ENCODE data around the gene ULBP2. TPM values are rescaled to one million over a fixed set of nuclear protein-coding genes. Genes with fewer than 3 reads are reported as not detected.
A peak's percentile ranks its signal among the peaks of the same experiment; 100 is the strongest.
"Not testable (repeated sequence)": the region's sequence is repeated elsewhere in the genome, so short reads cannot be mapped to it uniquely, and the experiment has no call there.

ULBP2 gene
- total RNA-seq, 2 experiments from 2014 or later: 0.60 to 2.6 TPM

DNA sequence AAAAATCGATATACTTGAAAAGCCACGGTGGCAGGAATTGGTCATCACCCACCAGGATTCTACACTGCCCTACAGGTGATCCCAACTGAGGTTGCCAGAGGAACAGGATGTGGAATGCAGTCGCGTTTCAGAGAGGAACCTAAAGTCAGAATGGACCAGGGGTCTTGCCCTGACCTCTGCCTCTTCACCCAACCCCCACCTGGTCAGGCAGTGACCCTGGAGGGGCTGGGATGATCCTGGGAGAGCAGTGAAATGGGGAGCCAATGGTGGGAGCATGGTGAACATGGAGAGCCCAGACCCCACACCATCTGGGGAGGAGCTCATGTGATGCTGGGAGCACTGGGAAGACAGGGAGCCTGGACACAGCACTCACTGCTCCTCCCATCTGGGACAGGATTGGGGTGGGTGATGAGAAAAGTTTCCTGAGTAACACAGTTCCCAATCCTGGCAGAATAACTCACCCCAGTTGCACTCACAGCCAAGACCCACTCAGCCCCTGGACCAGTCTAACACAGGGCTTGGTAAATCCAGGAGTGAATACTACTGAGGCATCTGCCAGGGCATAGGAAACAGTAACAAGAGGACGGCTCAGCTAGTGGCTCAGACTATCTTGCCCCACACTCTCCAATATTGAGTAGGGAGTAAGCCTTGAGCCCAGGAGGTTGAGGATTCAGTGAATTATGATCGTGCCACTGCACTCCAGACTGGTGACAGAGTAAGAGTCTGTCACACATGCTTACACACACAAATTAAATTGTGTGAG, 1.7 kb upstream of the ULBP2 start:
- BruUV-seq (replicated peaks): no TSS peak
- H3K27ac ChIP-seq (ENCODE audit: low read depth, low read length, poor library complexity, severe bottlenecking): no peak overlapping the region
- H3K4me3 ChIP-seq (ENCODE audit: low read depth, low read length, poor library complexity, severe bottlenecking): no peak overlapping the region
- no peak overlapping the region for H2AFZ ChIP-seq (ENCODE audit: low read length)
- H3K9me2 ChIP-seq (ENCODE audit: insufficient read depth, low read length): no peaks in the 10 kb centered on the region
- no peaks in the 10 kb centered on the region for H3K9me3 ChIP-seq (ENCODE audit: low read length)
- intact Hi-C loops (cut with micrococcal nuclease; ENCODE audit: unreplicated experiment): loop anchor here (5.0 to 10.0 kb wide), 2 partner anchors 397 to 455 kb away; no protein-coding TSS in a partner anchor
- no peak for DNase-seq (ENCODE audit: low spot score)
- POLR2A ChIA-PET: no interaction called here
- no peaks in the 10 kb centered on the region for H3K79me2 ChIP-seq (ENCODE audit: insufficient read depth, low read depth, low read length)
- H3K36me3 ChIP-seq (ENCODE audit: insufficient read depth, low read length): no peaks in the 10 kb centered on the region
- H3K4me1 ChIP-seq (ENCODE audit: insufficient read depth, low read length, poor library complexity, severe bottlenecking): peaks cover 5% of the 10 kb centered on the region
- TF ChIP-seq, protein P1, sequence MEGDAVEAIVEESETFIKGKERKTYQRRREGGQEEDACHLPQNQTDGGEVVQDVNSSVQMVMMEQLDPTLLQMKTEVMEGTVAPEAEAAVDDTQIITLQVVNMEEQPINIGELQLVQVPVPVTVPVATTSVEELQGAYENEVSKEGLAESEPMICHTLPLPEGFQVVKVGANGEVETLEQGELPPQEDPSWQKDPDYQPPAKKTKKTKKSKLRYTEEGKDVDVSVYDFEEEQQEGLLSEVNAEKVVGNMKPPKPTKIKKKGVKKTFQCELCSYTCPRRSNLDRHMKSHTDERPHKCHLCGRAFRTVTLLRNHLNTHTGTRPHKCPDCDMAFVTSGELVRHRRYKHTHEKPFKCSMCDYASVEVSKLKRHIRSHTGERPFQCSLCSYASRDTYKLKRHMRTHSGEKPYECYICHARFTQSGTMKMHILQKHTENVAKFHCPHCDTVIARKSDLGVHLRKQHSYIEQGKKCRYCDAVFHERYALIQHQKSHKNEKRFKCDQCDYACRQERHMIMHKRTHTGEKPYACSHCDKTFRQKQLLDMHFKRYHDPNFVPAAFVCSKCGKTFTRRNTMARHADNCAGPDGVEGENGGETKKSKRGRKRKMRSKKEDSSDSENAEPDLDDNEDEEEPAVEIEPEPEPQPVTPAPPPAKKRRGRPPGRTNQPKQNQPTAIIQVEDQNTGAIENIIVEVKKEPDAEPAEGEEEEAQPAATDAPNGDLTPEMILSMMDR (conservative IDR thresholded peaks at IDR 0.05; ENCODE audit: low read length): no peak
- no peak for TF ChIP-seq EZH2phosphoT487 (IDR thresholded peaks at IDR 0.05; ENCODE audit: borderline replicate concordance, low read depth, low read length)
- CTCF ChIA-PET (ENCODE audit: unreplicated experiment): no interaction called here
- H4K20me1 ChIP-seq (ENCODE audit: insufficient read depth, low read length): no peaks in the 10 kb centered on the region
- H3K4me2 ChIP-seq (ENCODE audit: low read length): no peak overlapping the region

DNA sequence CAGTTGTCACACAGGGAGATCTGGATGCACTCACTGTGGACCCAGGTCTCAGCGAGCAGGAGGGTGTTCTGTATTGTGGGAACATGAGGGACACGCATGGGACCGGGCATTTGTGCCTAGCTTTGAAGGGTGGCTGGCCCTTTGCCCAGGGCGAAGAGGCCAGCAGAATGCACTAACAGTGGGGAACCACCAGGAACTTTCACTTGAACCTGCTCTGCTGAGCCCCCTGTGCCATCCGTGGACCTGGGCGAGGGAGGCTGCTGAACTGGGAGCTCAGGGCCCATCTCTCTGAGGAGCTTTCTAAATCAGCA, 1.2 kb upstream of the ULBP2 start:
- H3K4me3 ChIP-seq (ENCODE audit: low read depth, low read length, poor library complexity, severe bottlenecking): no peak overlapping the region
- CTCF ChIA-PET (ENCODE audit: unreplicated experiment): no interaction called here

DNA sequence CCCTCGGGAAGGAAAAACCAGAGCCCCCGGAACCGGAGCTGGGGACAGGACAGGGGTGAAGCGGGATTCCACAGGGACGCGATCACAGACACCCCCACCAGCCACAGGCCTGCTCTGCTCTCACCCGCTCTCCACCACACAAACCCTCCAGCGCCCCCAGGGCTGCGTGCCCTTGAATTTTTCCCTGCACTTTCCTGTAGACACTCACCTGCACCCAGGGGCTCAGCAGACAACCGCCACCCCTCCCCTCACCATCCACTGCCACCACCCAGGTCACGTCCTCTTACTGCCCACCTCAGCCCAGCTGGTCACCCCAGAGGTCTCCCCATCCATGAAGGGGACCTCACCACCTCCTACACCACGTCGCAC, 631 bp downstream of the ULBP2 start:
- Histone ChIP-seq H3K27ac (ENCODE audit: low read depth, low read length, poor library complexity, severe bottlenecking) (no peak overlapping the region), H3K9me2 (ENCODE audit: insufficient read depth, low read length) (no peaks in the 10 kb centered on the region), H3K79me2 (ENCODE audit: insufficient read depth, low read depth, low read length) (no peaks in the 10 kb centered on the region), H3K4me3 (ENCODE audit: low read depth, low read length, poor library complexity, severe bottlenecking) (peak overlapping the region; percentile 73), H2AFZ (ENCODE audit: low read length) (peak overlapping the region; percentile 91), H3K36me3 (ENCODE audit: insufficient read depth, low read length) (no peaks in the 10 kb centered on the region), H3K4me1 (ENCODE audit: insufficient read depth, low read length, poor library complexity, severe bottlenecking) (peaks cover 5% of the 10 kb centered on the region), H3K9me3 (ENCODE audit: low read length) (no peaks in the 10 kb centered on the region), H3K4me2 (ENCODE audit: low read length) (peak overlapping the region; percentile 88), H4K20me1 (ENCODE audit: insufficient read depth, low read length) (no peaks in the 10 kb centered on the region)
- DNase-seq (ENCODE audit: low spot score): no peak
- BruUV-seq (replicated peaks): no TSS peak
- TF ChIP-seq EZH2phosphoT487 (IDR thresholded peaks at IDR 0.05; ENCODE audit: borderline replicate concordance, low read depth, low read length): no peak
- TF ChIP-seq, protein P1 (conservative IDR thresholded peaks at IDR 0.05; ENCODE audit: low read length): peak; percentile 36; the same call in 1 of the 2 replicates
- ChIA-PET CTCF (ENCODE audit: unreplicated experiment) (no interaction called here), POLR2A (no interaction called here)
- intact Hi-C loops (cut with micrococcal nuclease; ENCODE audit: unreplicated experiment): loop anchor here (5.0 kb wide), 1 partner anchor 395 kb away; no protein-coding TSS in a partner anchor

More for the DNA sequence above, 1.2 kb upstream of the ULBP2 start:
- Histone ChIP-seq H3K36me3 (ENCODE audit: insufficient read depth, low read length) (no peaks in the 10 kb centered on the region), H2AFZ (ENCODE audit: low read length) (no peak overlapping the region), H3K9me3 (ENCODE audit: low read length) (no peaks in the 10 kb centered on the region), H3K27ac (ENCODE audit: low read depth, low read length, poor library complexity, severe bottlenecking) (no peak overlapping the region), H3K4me1 (ENCODE audit: insufficient read depth, low read length, poor library complexity, severe bottlenecking) (peaks cover 5% of the 10 kb centered on the region), H3K9me2 (ENCODE audit: insufficient read depth, low read length) (no peaks in the 10 kb centered on the region), H4K20me1 (ENCODE audit: insufficient read depth, low read length) (no peaks in the 10 kb centered on the region), H3K79me2 (ENCODE audit: insufficient read depth, low read depth, low read length) (no peaks in the 10 kb centered on the region), H3K4me2 (ENCODE audit: low read length) (no peak overlapping the region)
- intact Hi-C loops (cut with micrococcal nuclease; ENCODE audit: unreplicated experiment): loop anchor here (5.0 kb wide), 1 partner anchor 397 kb away; no protein-coding TSS in a partner anchor
- TF ChIP-seq EZH2phosphoT487 (IDR thresholded peaks at IDR 0.05; ENCODE audit: borderline replicate concordance, low read depth, low read length): no peak
- TF ChIP-seq, protein P1 (conservative IDR thresholded peaks at IDR 0.05; ENCODE audit: low read length): no peak
- no TSS peak for BruUV-seq (replicated peaks)
- no peak for DNase-seq (ENCODE audit: low spot score)
- POLR2A ChIA-PET: no interaction called here

DNA sequence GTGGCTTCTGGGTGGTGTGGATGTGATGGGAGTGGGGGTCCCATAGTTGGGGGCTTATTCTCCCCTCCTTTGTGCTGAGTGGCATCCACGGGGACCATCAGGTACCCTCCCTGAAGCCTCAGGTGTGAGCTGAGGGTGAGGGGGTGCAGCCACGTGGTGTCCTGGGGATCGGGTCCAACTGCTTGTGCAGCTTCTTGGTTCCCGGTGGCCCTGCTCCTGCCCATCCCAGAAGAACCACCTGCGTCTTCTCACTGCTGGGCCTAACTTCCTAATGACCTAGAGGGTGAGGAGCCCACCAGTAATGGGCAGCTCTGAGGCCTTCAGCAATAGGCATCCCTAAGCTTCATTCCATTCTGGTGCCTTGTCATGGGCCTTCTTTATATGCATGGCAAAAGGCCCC, 1.5 kb downstream of the ULBP2 start:
- DNase-seq (ENCODE audit: low spot score); H2AFZ ChIP-seq (ENCODE audit: low read length); H3K9me3 ChIP-seq (ENCODE audit: low read length); CTCF ChIA-PET (ENCODE audit: unreplicated experiment); H3K36me3 ChIP-seq (ENCODE audit: insufficient read depth, low read length); H3K9me2 ChIP-seq (ENCODE audit: insufficient read depth, low read length); H3K79me2 ChIP-seq (ENCODE audit: insufficient read depth, low read depth, low read length); H3K4me1 ChIP-seq (ENCODE audit: insufficient read depth, low read length, poor library complexity, severe bottlenecking); H3K4me3 ChIP-seq (ENCODE audit: low read depth, low read length, poor library complexity, severe bottlenecking); BruUV-seq (replicated peaks); H4K20me1 ChIP-seq (ENCODE audit: insufficient read depth, low read length); H3K27ac ChIP-seq (ENCODE audit: low read depth, low read length, poor library complexity, severe bottlenecking); POLR2A ChIA-PET; H3K4me2 ChIP-seq (ENCODE audit: low read length): not testable (repeated sequence)
- intact Hi-C loops (cut with micrococcal nuclease; ENCODE audit: unreplicated experiment): loop anchor here (5.0 kb wide), 1 partner anchor 394 kb away; no protein-coding TSS in a partner anchor
